Fibroblast of peridontal ligament (primary cell): ENCODE measurements around the gene CHD1.
A peak's percentile ranks its signal among the peaks of the same experiment; 100 is the strongest.
"Not testable (repeated sequence)": the region's sequence is repeated elsewhere in the genome, so short reads cannot be mapped to it uniquely, and the experiment has no call there.

Experiments used
- DNase-seq: peaks from one replicate; pipeline ENCODE4 v3.0.0-alpha.2; 2010; ENCODE audit errors: extremely low read depth

CHD1 gene

GRCh38 chr5:98928873-98929709 is at the start of gene CHD1:
Gene CHD1, minus strand, starts transcription at chr5:98929007. Its CDS starts 2,621 bp downstream, at chr5:98926386.
- DNase-seq, result peak; percentile 95

GRCh38 chr5:98978528-98978927 is 49.7 kb upstream of the CHD1 start:
- no peak for DNase-seq

GRCh38 chr5:98977723-98978122 is 48.9 kb upstream of the CHD1 start:
- no peak for DNase-seq

GRCh38 chr5:98975682-98976407 is 47.0 kb upstream of the CHD1 start:
- DNase-seq, result no peak

- no peak for DNase-seq
Measured at GRCh38 chr5:98975223-98975622, 46.4 kb upstream of the CHD1 start.

- peak; percentile 10 for DNase-seq
Measured at GRCh38 chr5:98969400-98969799, 40.6 kb upstream of the CHD1 start.

GRCh38 chr5:98968056-98968564 is 39.3 kb upstream of the CHD1 start:
- DNase-seq, result no peak

GRCh38 chr5:98965226-98965625 is 36.4 kb upstream of the CHD1 start:
- DNase-seq, result no peak

GRCh38 chr5:98964621-98965020 is 35.8 kb upstream of the CHD1 start:
- DNase-seq, result no peak

GRCh38 chr5:98963019-98963418 is 34.2 kb upstream of the CHD1 start:
- DNase-seq, result no peak

GRCh38 chr5:98962587-98962986 is 33.8 kb upstream of the CHD1 start:
- DNase-seq, result no peak

- DNase-seq, result no peak
Measured at GRCh38 chr5:98961665-98962344, 33.0 kb upstream of the CHD1 start.

- no peak for DNase-seq
Measured at GRCh38 chr5:98957307-98957706, 28.5 kb upstream of the CHD1 start.

GRCh38 chr5:98955888-98956287 is 27.1 kb upstream of the CHD1 start:
- DNase-seq, result not testable (repeated sequence)

- not testable (repeated sequence) for DNase-seq
Measured at GRCh38 chr5:98955471-98955870, 26.7 kb upstream of the CHD1 start.

GRCh38 chr5:98954392-98955028 is 25.7 kb upstream of the CHD1 start:
- no peak for DNase-seq

- no peak for DNase-seq
Measured at GRCh38 chr5:98942847-98943246, 14.0 kb upstream of the CHD1 start.

GRCh38 chr5:98941131-98941883 is 12.5 kb upstream of the CHD1 start:
- DNase-seq, result no peak

GRCh38 chr5:98940581-98940980 is 11.8 kb upstream of the CHD1 start:
- peak; percentile 48 for DNase-seq

GRCh38 chr5:98938464-98938863 is 9.7 kb upstream of the CHD1 start:
- peak; percentile 82 for DNase-seq
